Upper lobe of left lung (tissue), 4 donors: Measurements from ENCODE around the gene ATG4A.

Experiments
- POLR2A ChIP-seq, 4 donors: fragments of 450-650 bp; IDR thresholded peaks; one replicate each; pipeline ENCODE4 v1.5.1; 2016 to 2017; ENCODE audit warnings: antibody characterized with exemption in 4 of 4, mild to moderate bottlenecking in 2 of 4
- POLR2AphosphoS5 ChIP-seq, 2 donors: sonication (generic); formaldehyde crosslinking; IDR thresholded peaks; one replicate each; pipeline ENCODE4 v1.5.1; 2017; ENCODE audit warnings: antibody characterized with exemption in 2 of 2
- TF ChIP-seq, protein P1 (sequence below), 6 experiments: fragments of 450-650 bp in 4 of 6; fragments of 200-600 bp in 2 of 6; sonication (generic) in 2 of 6; IDR thresholded peaks; one replicate each; pipeline ENCODE4 v1.5.1; 2016 to 2019; ENCODE audit warnings: antibody characterized with exemption in 6 of 6

DNA sequence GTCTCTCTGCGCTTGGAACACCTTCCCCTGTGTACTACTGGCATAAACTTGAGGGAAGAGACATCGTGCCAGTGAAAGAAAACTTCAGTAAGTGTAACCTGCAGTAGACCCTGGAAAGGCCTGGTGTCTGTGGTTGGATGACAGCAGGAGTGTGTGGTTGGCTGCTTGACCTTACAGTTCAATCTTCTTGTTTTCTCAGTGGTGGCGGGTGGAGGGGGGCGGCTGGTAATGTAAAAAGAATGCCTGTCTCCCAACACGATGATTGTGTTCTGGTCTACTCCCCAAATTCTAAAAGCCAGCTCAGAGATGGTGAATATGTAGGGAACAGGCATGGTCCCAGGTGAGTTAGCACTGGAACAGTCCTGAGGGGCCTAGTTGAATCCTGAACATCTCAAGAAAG lies 18.8 kb upstream of the ATG4A start:
- TF ChIP-seq, protein P1, sequence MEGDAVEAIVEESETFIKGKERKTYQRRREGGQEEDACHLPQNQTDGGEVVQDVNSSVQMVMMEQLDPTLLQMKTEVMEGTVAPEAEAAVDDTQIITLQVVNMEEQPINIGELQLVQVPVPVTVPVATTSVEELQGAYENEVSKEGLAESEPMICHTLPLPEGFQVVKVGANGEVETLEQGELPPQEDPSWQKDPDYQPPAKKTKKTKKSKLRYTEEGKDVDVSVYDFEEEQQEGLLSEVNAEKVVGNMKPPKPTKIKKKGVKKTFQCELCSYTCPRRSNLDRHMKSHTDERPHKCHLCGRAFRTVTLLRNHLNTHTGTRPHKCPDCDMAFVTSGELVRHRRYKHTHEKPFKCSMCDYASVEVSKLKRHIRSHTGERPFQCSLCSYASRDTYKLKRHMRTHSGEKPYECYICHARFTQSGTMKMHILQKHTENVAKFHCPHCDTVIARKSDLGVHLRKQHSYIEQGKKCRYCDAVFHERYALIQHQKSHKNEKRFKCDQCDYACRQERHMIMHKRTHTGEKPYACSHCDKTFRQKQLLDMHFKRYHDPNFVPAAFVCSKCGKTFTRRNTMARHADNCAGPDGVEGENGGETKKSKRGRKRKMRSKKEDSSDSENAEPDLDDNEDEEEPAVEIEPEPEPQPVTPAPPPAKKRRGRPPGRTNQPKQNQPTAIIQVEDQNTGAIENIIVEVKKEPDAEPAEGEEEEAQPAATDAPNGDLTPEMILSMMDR (IDR thresholded peaks at IDR 0.05) = no peak
- TF ChIP-seq POLR2A (IDR thresholded peaks at IDR 0.05) = no peak
- TF ChIP-seq POLR2AphosphoS5 (IDR thresholded peaks at IDR 0.05) = no peak
